ENCODE results near the gene VAV2. TPM values are rescaled to one million over a fixed set of nuclear protein-coding genes. Genes with fewer than 3 reads are reported as not detected.

Gene VAV2
- total RNA-seq, 1 donor from 2014 or later = 18.7 TPM

DNA sequence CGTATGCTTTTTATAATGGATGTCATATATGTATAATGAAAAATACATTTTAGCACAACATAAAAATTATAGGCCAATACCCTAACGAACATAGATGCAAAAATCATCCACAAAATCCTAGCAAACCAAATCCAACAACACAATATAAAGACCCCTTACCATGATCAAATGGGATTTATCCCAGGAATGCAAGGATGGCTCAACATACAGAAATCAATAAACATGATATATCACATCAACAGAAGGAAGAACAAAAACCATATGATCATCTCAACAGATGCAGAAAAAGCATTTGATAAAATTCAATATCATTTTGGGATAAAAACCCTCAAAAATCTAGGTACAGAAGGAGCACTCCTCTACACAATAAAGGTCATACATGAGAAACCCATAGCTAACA, 27.7 kb downstream of the VAV2 start:
- no peak overlapping the region for H3K4me3 ChIP-seq (ENCODE audit: low read depth, low read length)
- DNase-seq (ENCODE audit: low read depth) = no peak
- TF ChIP-seq, protein P1, sequence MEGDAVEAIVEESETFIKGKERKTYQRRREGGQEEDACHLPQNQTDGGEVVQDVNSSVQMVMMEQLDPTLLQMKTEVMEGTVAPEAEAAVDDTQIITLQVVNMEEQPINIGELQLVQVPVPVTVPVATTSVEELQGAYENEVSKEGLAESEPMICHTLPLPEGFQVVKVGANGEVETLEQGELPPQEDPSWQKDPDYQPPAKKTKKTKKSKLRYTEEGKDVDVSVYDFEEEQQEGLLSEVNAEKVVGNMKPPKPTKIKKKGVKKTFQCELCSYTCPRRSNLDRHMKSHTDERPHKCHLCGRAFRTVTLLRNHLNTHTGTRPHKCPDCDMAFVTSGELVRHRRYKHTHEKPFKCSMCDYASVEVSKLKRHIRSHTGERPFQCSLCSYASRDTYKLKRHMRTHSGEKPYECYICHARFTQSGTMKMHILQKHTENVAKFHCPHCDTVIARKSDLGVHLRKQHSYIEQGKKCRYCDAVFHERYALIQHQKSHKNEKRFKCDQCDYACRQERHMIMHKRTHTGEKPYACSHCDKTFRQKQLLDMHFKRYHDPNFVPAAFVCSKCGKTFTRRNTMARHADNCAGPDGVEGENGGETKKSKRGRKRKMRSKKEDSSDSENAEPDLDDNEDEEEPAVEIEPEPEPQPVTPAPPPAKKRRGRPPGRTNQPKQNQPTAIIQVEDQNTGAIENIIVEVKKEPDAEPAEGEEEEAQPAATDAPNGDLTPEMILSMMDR (conservative IDR thresholded peaks at IDR 0.05; ENCODE audit: low read depth, low read length) = no peak

- TF ChIP-seq, protein P1 (conservative IDR thresholded peaks at IDR 0.05; ENCODE audit: low read depth, low read length) = no peak
- DNase-seq (ENCODE audit: low read depth) = no peak
- H3K4me3 ChIP-seq (ENCODE audit: low read depth, low read length) = no peak overlapping the region
These were observed 29.0 kb downstream of the VAV2 start for GRCh38 chr9:133963166-133963565.

DNA sequence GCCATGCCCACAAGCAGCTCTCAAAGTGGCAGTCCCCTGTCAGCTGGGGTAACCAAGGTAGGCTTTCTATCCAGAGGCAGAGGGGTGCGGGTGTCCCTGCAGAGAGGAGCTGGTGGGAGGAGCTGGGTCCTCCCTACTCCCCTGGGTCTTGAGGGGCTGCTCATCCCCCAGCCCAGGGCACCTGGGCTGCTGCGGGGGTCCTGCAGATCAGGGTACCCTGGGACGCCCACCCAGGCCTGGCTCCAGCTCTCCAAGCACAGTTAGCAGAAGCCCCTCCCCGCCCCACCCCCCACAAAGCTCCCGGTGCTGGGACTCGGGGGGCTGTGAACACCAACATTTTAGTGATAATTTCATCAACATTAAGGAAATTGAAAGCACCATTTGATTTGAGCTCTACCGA, 29.8 kb downstream of the VAV2 start:
- H3K4me3 ChIP-seq (ENCODE audit: low read depth, low read length) = no peak overlapping the region
- no peak for DNase-seq (ENCODE audit: low read depth)
- TF ChIP-seq, protein P1 (conservative IDR thresholded peaks at IDR 0.05; ENCODE audit: low read depth, low read length) = no peak

GRCh38 chr9:133961226-133962165, 30.6 kb downstream of the VAV2 start:
- TF ChIP-seq, protein P1 (conservative IDR thresholded peaks at IDR 0.05; ENCODE audit: low read depth, low read length) = no peak
- H3K4me3 ChIP-seq (ENCODE audit: low read depth, low read length) = no peak overlapping the region
- no peak for DNase-seq (ENCODE audit: low read depth)

GRCh38 chr9:133960568-133961129, 31.5 kb downstream of the VAV2 start:
- TF ChIP-seq, protein P1 (conservative IDR thresholded peaks at IDR 0.05; ENCODE audit: low read depth, low read length) = peak; percentile 10
- no peak for DNase-seq (ENCODE audit: low read depth)
- H3K4me3 ChIP-seq (ENCODE audit: low read depth, low read length) = no peak overlapping the region

DNA sequence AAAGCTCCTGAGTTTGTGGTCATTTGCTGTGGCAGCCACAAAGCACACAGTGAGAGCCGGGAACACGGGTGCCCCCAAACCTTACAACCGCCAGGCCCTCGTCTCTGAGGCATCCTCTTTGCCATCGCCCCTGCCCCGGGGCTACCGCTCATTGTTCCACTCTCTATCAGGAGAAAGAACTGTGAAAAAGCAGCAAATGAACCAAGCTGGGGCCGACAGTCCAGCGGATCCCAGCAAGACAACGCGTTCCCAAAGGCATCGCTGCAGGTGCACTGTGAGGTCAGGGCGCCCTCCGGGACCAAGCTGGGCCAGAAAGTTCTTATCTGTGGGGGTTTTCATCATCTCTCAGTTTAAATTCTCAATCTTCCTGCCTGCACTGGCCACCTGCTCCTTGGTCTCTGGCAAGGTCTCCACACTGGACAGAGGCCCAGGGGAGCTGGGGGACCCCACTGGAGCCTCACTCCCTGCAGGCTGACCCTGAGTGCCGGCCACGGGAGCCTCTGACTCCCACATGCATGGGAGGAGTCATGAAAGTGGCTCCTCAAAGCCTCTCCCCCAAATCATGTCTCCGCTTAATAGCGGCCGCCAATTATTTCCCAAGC, 32.1 kb downstream of the VAV2 start:
- TF ChIP-seq, protein P1 (conservative IDR thresholded peaks at IDR 0.05; ENCODE audit: low read depth, low read length) = no peak
- no peak for DNase-seq (ENCODE audit: low read depth)

More for the DNA sequence above, 32.1 kb downstream of the VAV2 start:
- no peak overlapping the region for H3K4me3 ChIP-seq (ENCODE audit: low read depth, low read length)

All from epithelial cell of proximal tubule (primary cell).